PC-9 (cell line): ENCODE measurements around the gene UBTD1.

ENCODE experiments used
- EZH2 ChIP-seq: fragments of 200-600 bp; sonication (generic); IDR thresholded peaks from 2 replicates; pipeline ENCODE4 v1.8.0; 2017; ENCODE audit warnings: antibody characterized with exemption, low read depth
- TF ChIP-seq, protein P1 (sequence below): fragments of 200-600 bp; sonication (generic); conservative IDR thresholded peaks from 2 replicates; pipeline ENCODE4 v1.6.1; 2017; ENCODE audit warnings: mixed run types, antibody characterized with exemption, mild to moderate bottlenecking, moderate library complexity

DNA sequence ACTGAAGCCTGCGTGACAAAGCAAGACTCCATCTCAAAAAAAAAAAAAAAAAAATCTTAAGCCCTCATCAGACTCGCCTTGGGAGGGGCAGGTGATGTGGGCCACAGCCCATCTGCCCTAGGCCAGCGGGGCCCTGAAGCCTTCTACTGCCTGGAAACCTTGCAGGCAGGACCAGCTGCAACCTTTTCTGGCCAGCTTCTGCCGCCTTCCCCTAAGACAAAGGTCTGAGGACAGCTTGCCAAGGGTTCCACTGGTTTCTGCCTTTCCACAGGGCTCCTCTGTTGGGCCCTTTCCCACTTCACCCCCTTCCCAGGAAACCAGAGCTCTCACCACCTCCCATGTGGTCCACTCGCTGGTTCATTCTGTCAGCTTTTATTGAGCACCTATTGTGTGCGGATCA lies 35.2 kb downstream of the UBTD1 start:
- TF ChIP-seq, protein P1, sequence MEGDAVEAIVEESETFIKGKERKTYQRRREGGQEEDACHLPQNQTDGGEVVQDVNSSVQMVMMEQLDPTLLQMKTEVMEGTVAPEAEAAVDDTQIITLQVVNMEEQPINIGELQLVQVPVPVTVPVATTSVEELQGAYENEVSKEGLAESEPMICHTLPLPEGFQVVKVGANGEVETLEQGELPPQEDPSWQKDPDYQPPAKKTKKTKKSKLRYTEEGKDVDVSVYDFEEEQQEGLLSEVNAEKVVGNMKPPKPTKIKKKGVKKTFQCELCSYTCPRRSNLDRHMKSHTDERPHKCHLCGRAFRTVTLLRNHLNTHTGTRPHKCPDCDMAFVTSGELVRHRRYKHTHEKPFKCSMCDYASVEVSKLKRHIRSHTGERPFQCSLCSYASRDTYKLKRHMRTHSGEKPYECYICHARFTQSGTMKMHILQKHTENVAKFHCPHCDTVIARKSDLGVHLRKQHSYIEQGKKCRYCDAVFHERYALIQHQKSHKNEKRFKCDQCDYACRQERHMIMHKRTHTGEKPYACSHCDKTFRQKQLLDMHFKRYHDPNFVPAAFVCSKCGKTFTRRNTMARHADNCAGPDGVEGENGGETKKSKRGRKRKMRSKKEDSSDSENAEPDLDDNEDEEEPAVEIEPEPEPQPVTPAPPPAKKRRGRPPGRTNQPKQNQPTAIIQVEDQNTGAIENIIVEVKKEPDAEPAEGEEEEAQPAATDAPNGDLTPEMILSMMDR = no peak
- TF ChIP-seq EZH2 = no peak
